ENCODE measurements around the gene HOXB9. TPM values are rescaled to one million over a fixed set of nuclear protein-coding genes. Genes with fewer than 3 reads are reported as not detected.

HOXB9 gene
- total and polyA plus RNA-seq, 2 of the 13 experiments (the other 11 are each of a cell fraction or from before 2014, with no cell fraction given) = not detected

DNA sequence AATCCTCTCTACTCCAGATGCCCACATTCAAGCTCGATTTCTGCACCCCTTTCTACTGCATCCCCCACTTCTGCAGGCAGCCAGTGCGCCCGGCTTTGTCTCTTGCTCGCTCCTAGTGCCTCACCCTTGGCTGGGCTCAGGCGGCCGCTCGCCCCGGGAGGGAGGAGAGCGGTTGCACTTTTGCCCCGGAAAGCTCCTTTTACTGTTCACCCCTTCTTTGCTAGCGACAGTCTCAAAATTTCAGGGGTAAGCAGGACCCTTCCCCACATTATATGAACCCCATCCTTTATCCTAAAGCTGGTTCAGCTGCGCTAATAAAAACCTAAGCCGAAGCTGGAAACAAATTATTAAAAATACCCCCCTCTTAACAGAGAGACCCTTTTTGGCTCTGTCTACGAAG, 33.6 kb downstream of the HOXB9 start:
- ATAC-seq = no peak
- intact Hi-C loops (cut with micrococcal nuclease; ENCODE audit: unreplicated experiment) (no loop called here), in situ Hi-C loops (cut with HindIII; ENCODE audit: extremely low pct_ligation_motif_present, low pct_unique_long_range_greater_than_20kb) (no loop called here)
- WGBS (ENCODE audit: low lambda C conversion rate) = 34% methylated on average over 13 of the region's 14 CpGs
- ChIA-PET CTCF (ENCODE audit: low intra/inter-chr PET ratio, low total read pairs) (interaction anchor here (1.5 kb wide), 1 partner anchor 439 kb away, joined by 4 read pairs; no protein-coding TSS in a partner anchor), POLR2A (no interaction called here)
- no peak overlapping the region for H3K27ac ChIP-seq (ENCODE audit: extremely low read length, insufficient read depth, low read length)
- DNase-seq (ENCODE audit: low spot score) = no peak
- peaks cover 44 to 91% of the 10 kb centered on the region in 2 experiments for H3K27me3 ChIP-seq (ENCODE audit: control insufficient read depth in 1 of 2, insufficient read depth in 2 of 2, low read length in 2 of 2)
- no peak for FAIRE-seq
- H3K36me3 ChIP-seq (replicated peaks in 1 of 2; ENCODE audit: control insufficient read depth in 1 of 2, insufficient read depth in 2 of 2, low read length in 2 of 2) = no peaks in the 10 kb centered on the region
- no TSS peak for BruUV-seq (replicated peaks)
- no peak overlapping the region for H3K4me3 ChIP-seq (replicated peaks in 1 of 3; ENCODE audit: insufficient read depth in 1 of 3, low read depth in 2 of 3, low read length in 3 of 3)
- no peak overlapping the region for H2AFZ ChIP-seq (ENCODE audit: low read length)
- H3K4me1 ChIP-seq (ENCODE audit: insufficient read depth, low read length) = 0 out of 2 replicates have a peak, but pooled peaks cover 6% of the 10 kb centered on the region
- H4K20me1 ChIP-seq (ENCODE audit: insufficient read depth, low read length) = no peaks in the 10 kb centered on the region; the same call in 1 of the 2 replicates
- no peak overlapping the region for H3K9ac ChIP-seq (ENCODE audit: insufficient read depth, low read depth, low read length)
- H3K4me2 ChIP-seq (ENCODE audit: low read depth, low read length) = no peak overlapping the region
- TF ChIP-seq SETDB1 (CRISPR knock-in tag; IDR thresholded peaks at IDR 0.05; ENCODE audit: borderline replicate concordance) (no peak), KLF12 (CRISPR knock-in tag; IDR thresholded peaks at IDR 0.05; ENCODE audit: borderline replicate concordance) (no peak), SCMH1 (CRISPR knock-in tag; IDR thresholded peaks at IDR 0.05; ENCODE audit: borderline replicate concordance) (no peak), ZIK1 (CRISPR knock-in tag; IDR thresholded peaks at IDR 0.05; ENCODE audit: borderline replicate concordance, low read depth) (no peak), ZNF547 (CRISPR knock-in tag; IDR thresholded peaks at IDR 0.05) (no peak)
- TF ChIP-seq, protein P1, sequence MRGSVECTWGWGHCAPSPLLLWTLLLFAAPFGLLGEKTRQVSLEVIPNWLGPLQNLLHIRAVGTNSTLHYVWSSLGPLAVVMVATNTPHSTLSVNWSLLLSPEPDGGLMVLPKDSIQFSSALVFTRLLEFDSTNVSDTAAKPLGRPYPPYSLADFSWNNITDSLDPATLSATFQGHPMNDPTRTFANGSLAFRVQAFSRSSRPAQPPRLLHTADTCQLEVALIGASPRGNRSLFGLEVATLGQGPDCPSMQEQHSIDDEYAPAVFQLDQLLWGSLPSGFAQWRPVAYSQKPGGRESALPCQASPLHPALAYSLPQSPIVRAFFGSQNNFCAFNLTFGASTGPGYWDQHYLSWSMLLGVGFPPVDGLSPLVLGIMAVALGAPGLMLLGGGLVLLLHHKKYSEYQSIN (CRISPR knock-in tag; IDR thresholded peaks at IDR 0.05; ENCODE audit: borderline replicate concordance) = no peak
- H3K79me2 ChIP-seq (ENCODE audit: insufficient read depth, low read length) = no peaks in the 10 kb centered on the region
- no peaks in the 10 kb centered on the region for H3K9me3 ChIP-seq (ENCODE audit: low read length)

DNA sequence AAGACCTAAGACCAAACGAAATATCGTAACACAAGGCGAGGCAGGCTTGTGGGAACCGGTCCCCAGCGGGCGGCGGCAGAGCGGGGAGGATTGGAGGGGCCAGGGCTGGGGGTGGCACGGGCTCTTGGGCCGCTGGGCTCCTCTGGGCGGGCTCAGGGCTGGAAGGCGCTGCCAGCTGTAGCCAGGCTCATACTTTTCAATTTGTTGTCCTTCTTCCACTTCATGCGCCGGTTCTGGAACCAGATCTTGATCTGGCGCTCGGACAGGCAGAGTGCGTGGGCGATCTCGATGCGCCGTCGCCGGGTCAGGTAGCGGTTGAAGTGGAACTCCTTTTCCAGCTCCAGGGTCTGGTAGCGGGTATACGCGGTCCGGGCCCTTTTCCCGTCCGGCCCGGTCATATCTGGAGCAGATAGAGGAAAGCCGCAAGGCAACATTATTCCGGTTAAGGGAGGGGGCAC, 34.1 kb downstream of the HOXB9 start:
- H3K79me2 ChIP-seq (ENCODE audit: insufficient read depth, low read length) = no peaks in the 10 kb centered on the region
- intact Hi-C loops (cut with micrococcal nuclease; ENCODE audit: unreplicated experiment) = no loop called here
- TF ChIP-seq ZNF460 (CRISPR knock-in tag; IDR thresholded peaks at IDR 0.05; ENCODE audit: borderline replicate concordance) (no peak), NRL (CRISPR knock-in tag; IDR thresholded peaks at IDR 0.05; ENCODE audit: borderline replicate concordance) (no peak), MTF2 (CRISPR knock-in tag; IDR thresholded peaks at IDR 0.05; ENCODE audit: borderline replicate concordance) (no peak), ZNF766 (CRISPR knock-in tag; IDR thresholded peaks at IDR 0.05; ENCODE audit: borderline replicate concordance) (no peak), TBX2 (CRISPR knock-in tag; IDR thresholded peaks at IDR 0.05; ENCODE audit: borderline replicate concordance) (no peak), SMAD1 (CRISPR knock-in tag; IDR thresholded peaks at IDR 0.05; ENCODE audit: borderline replicate concordance, low read depth) (no peak), ASH2L (IDR thresholded peaks at IDR 0.05; ENCODE audit: insufficient read length, low read depth, low read length) (no peak)
- TF ChIP-seq, protein P2, sequence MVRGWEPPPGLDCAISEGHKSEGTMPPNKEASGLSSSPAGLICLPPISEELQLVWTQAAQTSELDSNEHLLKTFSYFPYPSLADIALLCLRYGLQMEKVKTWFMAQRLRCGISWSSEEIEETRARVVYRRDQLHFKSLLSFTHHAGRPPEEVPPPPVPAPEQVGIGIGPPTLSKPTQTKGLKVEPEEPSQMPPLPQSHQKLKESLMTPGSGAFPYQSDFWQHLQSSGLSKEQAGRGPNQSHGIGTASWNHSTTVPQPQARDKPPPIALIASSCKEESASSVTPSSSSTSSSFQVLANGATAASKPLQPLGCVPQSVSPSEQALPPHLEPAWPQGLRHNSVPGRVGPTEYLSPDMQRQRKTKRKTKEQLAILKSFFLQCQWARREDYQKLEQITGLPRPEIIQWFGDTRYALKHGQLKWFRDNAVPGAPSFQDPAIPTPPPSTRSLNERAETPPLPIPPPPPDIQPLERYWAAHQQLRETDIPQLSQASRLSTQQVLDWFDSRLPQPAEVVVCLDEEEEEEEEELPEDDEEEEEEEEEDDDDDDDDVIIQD (CRISPR knock-in tag; IDR thresholded peaks at IDR 0.05; ENCODE audit: low read depth) = no peak
- TF ChIP-seq, protein P3, sequence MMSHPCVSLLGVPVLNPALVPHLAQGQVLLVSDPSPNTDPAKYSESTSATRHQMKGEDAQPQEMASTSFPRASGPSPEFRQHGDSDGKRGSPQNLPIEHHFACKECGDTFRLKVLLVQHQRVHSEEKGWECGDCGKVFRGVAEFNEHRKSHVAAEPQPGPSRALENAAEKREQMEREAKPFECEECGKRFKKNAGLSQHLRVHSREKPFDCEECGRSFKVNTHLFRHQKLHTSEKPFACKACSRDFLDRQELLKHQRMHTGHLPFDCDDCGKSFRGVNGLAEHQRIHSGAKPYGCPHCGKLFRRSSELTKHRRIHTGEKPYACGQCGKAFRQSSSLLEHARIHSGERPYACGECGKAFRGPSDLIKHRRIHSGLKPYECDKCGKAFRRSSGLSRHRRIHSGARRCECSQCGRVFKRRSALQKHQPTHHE (CRISPR knock-in tag; IDR thresholded peaks at IDR 0.05; ENCODE audit: borderline replicate concordance) = no peak

More for the DNA sequence above, 34.1 kb downstream of the HOXB9 start:
- H3K27ac ChIP-seq (ENCODE audit: extremely low read length, insufficient read depth, low read length) = no peak overlapping the region
- H3K27me3 ChIP-seq (ENCODE audit: control insufficient read depth in 1 of 2, insufficient read depth in 2 of 2, low read length in 2 of 2) = peaks cover 44 to 91% of the 10 kb centered on the region in 2 experiments
- WGBS (ENCODE audit: low lambda C conversion rate) = 51% methylated on average over 27 of the region's 33 CpGs
- in situ Hi-C loops (cut with HindIII; ENCODE audit: extremely low pct_ligation_motif_present, low pct_unique_long_range_greater_than_20kb) = no loop called here
- no TSS peak for BruUV-seq (replicated peaks)
- H3K9ac ChIP-seq (ENCODE audit: insufficient read depth, low read depth, low read length) = no peak overlapping the region
- no peaks in the 10 kb centered on the region for H3K9me3 ChIP-seq (ENCODE audit: low read length)
- ChIA-PET CTCF (ENCODE audit: low intra/inter-chr PET ratio, low total read pairs) (no interaction called here), POLR2A (no interaction called here)
- H3K4me3 ChIP-seq (replicated peaks in 1 of 3; ENCODE audit: insufficient read depth in 1 of 3, low read depth in 2 of 3, low read length in 3 of 3) = no peak overlapping the region
- FAIRE-seq = no peak
- H4K20me1 ChIP-seq (ENCODE audit: insufficient read depth, low read length) = no peaks in the 10 kb centered on the region; the same call in 1 of the 2 replicates
- no peak for ATAC-seq
- H3K36me3 ChIP-seq (replicated peaks in 1 of 2; ENCODE audit: control insufficient read depth in 1 of 2, insufficient read depth in 2 of 2, low read length in 2 of 2) = no peaks in the 10 kb centered on the region
- no peak for DNase-seq (ENCODE audit: low spot score)
- no peak overlapping the region for H3K4me2 ChIP-seq (ENCODE audit: low read depth, low read length)
- 0 out of 2 replicates have a peak, but pooled peaks cover 6% of the 10 kb centered on the region for H3K4me1 ChIP-seq (ENCODE audit: insufficient read depth, low read length)
- no peak overlapping the region for H2AFZ ChIP-seq (ENCODE audit: low read length)

Data from HepG2 (cell line).